OCI-LY7 (cell line): ENCODE measurements around the gene DOCK4. TPM values are rescaled to one million over a fixed set of nuclear protein-coding genes. Genes with fewer than 3 reads are reported as not detected.

Experiments
- BruUV-seq: library from RNA; stranded (reverse); fragments of 400-500 nt; replicated peaks from 2 replicates; lab custom pipeline; 2021; lab: Mats Ljungman, UMichigan
- CTCF ChIA-PET: fragments of 300-600 bp; sonication (Branson Sonifier 250); formaldehyde crosslinking; loops from one replicate; lab custom pipeline; 2022; ENCODE audit warnings: antibody characterized with exemption; ENCODE audit not compliant: unreplicated experiment; lab: Charles Lee
- POLR2A ChIA-PET: fragments of 300-600 bp; sonication (Branson Sonifier 250); formaldehyde crosslinking; loops from one replicate; lab custom pipeline; 2022; ENCODE audit warnings: antibody characterized with exemption; lab: Charles Lee
- DNase-seq: peaks from one replicate; pipeline ENCODE4 v3.0.0-alpha.2; 2015; ENCODE audit warnings: low spot score
- H2AFZ ChIP-seq: fragments of 200-600 bp; sonication (generic), shearing (Covaris generic); 2 replicates; pipeline ENCODE4 v1.6.1; 2014; ENCODE audit warnings: mild to moderate bottlenecking, antibody characterized with exemption, low read length, moderate library complexity
- H3K27ac ChIP-seq: fragments of 200-600 bp; sonication (generic); 2 replicates; pipeline ENCODE4 v1.5.1; 2014; ENCODE audit warnings: mixed run types, low read depth, mild to moderate bottlenecking, moderate library complexity, low read length, inconsistent platforms; ENCODE audit not compliant: poor library complexity, severe bottlenecking
- H3K36me3 ChIP-seq: fragments of 200-600 bp; sonication (generic); 2 replicates; pipeline ENCODE4 v1.6.1; 2014; ENCODE audit warnings: mild to moderate bottlenecking, antibody characterized with exemption, low read length, moderate library complexity, mixed read lengths; ENCODE audit not compliant: insufficient read depth
- H3K4me1 ChIP-seq: fragments of 200-600 bp; sonication (generic); 2 replicates; pipeline ENCODE4 v1.5.1; 2014; ENCODE audit warnings: mild to moderate bottlenecking, low read length; ENCODE audit not compliant: insufficient read depth, poor library complexity, severe bottlenecking
- H3K4me2 ChIP-seq: fragments of 200-600 bp; sonication (generic); 2 replicates; pipeline ENCODE4 v1.6.1; 2014; ENCODE audit warnings: mild to moderate bottlenecking, low read length
- H3K4me3 ChIP-seq: fragments of 200-600 bp; sonication (generic); 2 replicates; pipeline ENCODE4 v1.5.1; 2014; ENCODE audit warnings: mild to moderate bottlenecking, low read depth, low read length; ENCODE audit not compliant: poor library complexity, severe bottlenecking
- H3K79me2 ChIP-seq: fragments of 200-600 bp; sonication (generic); 2 replicates; pipeline ENCODE4 v1.6.1; 2016; ENCODE audit warnings: low read depth, mild to moderate bottlenecking, low read length, moderate library complexity, mixed read lengths; ENCODE audit not compliant: insufficient read depth
- H3K9me2 ChIP-seq: fragments of 200-600 bp; sonication (generic); 2 replicates; pipeline ENCODE4 v1.6.1; 2016; ENCODE audit warnings: mild to moderate bottlenecking, low read length, mixed read lengths; ENCODE audit not compliant: insufficient read depth
- H3K9me3 ChIP-seq: fragments of 200-600 bp; sonication (generic); 2 replicates; pipeline ENCODE4 v1.6.1; 2014; ENCODE audit warnings: mild to moderate bottlenecking, mixed run types, low read length, mixed read lengths
- H4K20me1 ChIP-seq: fragments of 200-600 bp; sonication (generic); 2 replicates; pipeline ENCODE4 v1.6.1; 2014; ENCODE audit warnings: mild to moderate bottlenecking, antibody characterized with exemption, low read length, moderate library complexity, mixed read lengths; ENCODE audit not compliant: insufficient read depth
- CTCF ChIP-seq: fragments of 200-600 bp; sonication (generic); conservative IDR thresholded peaks from 2 replicates; pipeline ENCODE4 v1.5.1; 2014; ENCODE audit warnings: mild to moderate bottlenecking, antibody characterized with exemption, low read length, moderate library complexity, mixed read lengths
- EZH2phosphoT487 ChIP-seq: fragments of 200-600 bp; sonication (generic); IDR thresholded peaks from 2 replicates; pipeline ENCODE4 v1.6.1; 2018; ENCODE audit warnings: low read depth, borderline replicate concordance, mild to moderate bottlenecking, mixed run types, antibody characterized with exemption, low read length, moderate library complexity, mixed read lengths
- intact Hi-C: fragments of 100-400 bp; cut with micrococcal nuclease; formaldehyde crosslinking; loops from one replicate; pipeline ENCODE4 v1.10.0; 2022; ENCODE audit not compliant: unreplicated experiment
- total RNA-seq, 2 experiments: library from RNA; depleted of rRNA in 1 of 2; stranded (reverse); fragments of >200 nt in 1 of 2; shearing (Covaris generic) in 1 of 2; gene quantifications; 2 replicates each; pipeline ENCODE4 v1.2.3, GENCODE V29; 2014 to 2022

Gene DOCK4
- total RNA-seq, 2 experiments from 2014 or later = 0.91 to 4.9 TPM

- Histone ChIP-seq H2AFZ (no peak overlapping the region), H3K36me3 (no peaks in the 10 kb centered on the region), H3K9me3 (no peaks in the 10 kb centered on the region), H3K4me3 (no peak overlapping the region), H3K27ac (no peak overlapping the region), H3K79me2 (no peaks in the 10 kb centered on the region), H4K20me1 (no peaks in the 10 kb centered on the region), H3K9me2 (no peaks in the 10 kb centered on the region), H3K4me2 (no peak overlapping the region), H3K4me1 (no peaks in the 10 kb centered on the region)
- ChIA-PET CTCF (no interaction called here), POLR2A (interaction anchor here (0.6 to 1.2 kb wide), 2 partner anchors 12 to 277 kb away, joined by 3 to 4 read pairs; no protein-coding TSS in a partner anchor)
- no peak for DNase-seq
- intact Hi-C loops = no loop called here
- no peak for TF ChIP-seq CTCF
- no peak for TF ChIP-seq EZH2phosphoT487
- no TSS peak for BruUV-seq
These were observed 80.9 kb downstream of the DOCK4 start for GRCh38 chr7:112125250-112125649.

DNA sequence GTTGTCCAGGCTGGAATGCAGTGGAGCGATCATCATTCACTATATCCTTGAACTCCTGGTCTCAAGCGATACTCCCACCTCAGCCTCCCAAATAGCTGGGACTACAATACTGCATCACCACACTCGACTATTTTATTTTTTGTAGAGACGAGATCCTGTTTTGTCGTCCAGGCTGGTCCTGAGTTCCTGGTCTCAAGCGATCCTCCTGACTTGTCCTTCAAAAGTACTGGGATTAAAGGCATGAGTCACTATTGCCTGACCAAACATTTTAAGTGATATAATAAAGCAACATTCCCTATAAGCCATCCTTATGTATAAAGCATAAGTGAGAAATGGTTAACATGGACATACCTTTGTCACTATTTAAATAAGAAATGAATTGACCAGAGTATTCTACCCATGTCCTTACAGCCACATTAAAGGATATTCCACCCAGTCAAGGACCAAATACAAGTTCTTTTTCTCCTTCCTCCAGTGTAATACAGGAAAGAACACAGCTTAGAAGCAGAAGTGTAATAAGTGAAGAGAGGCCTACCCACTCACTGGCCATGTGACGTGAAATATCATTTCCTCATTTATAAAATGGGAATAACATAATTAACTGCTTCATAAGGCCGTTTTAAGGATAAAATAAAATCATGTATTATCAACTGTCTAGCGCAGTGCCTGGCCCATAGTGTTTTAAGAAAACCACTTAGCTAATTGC lies 82.0 kb downstream of the DOCK4 start:
- Histone ChIP-seq H3K4me3 (no peak overlapping the region), H3K27ac (no peak overlapping the region), H3K4me1 (no peaks in the 10 kb centered on the region), H3K9me2 (no peaks in the 10 kb centered on the region), H2AFZ (no peak overlapping the region), H3K9me3 (no peaks in the 10 kb centered on the region), H3K79me2 (no peaks in the 10 kb centered on the region), H3K36me3 (no peaks in the 10 kb centered on the region), H4K20me1 (no peaks in the 10 kb centered on the region), H3K4me2 (no peak overlapping the region)
- intact Hi-C loops = no loop called here
- ChIA-PET CTCF (no interaction called here), POLR2A (interaction anchor here (1.2 kb wide), 1 partner anchor 11 kb away, joined by 4 read pairs; no protein-coding TSS in a partner anchor)
- no TSS peak for BruUV-seq
- TF ChIP-seq EZH2phosphoT487 (no peak), CTCF (no peak)
- no peak for DNase-seq

GRCh38 chr7:112122798-112123197 lies 83.4 kb downstream of the DOCK4 start:
- intact Hi-C loops = no loop called here
- no peaks in the 10 kb centered on the region for H3K9me2 ChIP-seq
- TF ChIP-seq EZH2phosphoT487 (no peak), CTCF (no peak)
- ChIA-PET POLR2A (no interaction called here), CTCF (no interaction called here)
- no peak overlapping the region for H3K27ac ChIP-seq
- no peaks in the 10 kb centered on the region for H3K79me2 ChIP-seq
- no peak for DNase-seq
- H3K36me3 ChIP-seq = no peaks in the 10 kb centered on the region
- H3K9me3 ChIP-seq = no peaks in the 10 kb centered on the region
- H3K4me1 ChIP-seq = no peaks in the 10 kb centered on the region
- no peak overlapping the region for H2AFZ ChIP-seq
- no peak overlapping the region for H3K4me3 ChIP-seq
- H3K4me2 ChIP-seq = no peak overlapping the region
- H4K20me1 ChIP-seq = no peaks in the 10 kb centered on the region
- no TSS peak for BruUV-seq
